HEK293 (cell line): ENCODE measurements around the gene ITPKC.

Experiments
- FEZF1 ChIP-seq: fragments of 450-650 bp; formaldehyde crosslinking; IDR thresholded peaks from 2 replicates; pipeline ENCODE4 v1.5.1; 2016; ENCODE audit warnings: missing biosample characterization, missing genetic modification characterization
- GFI1B ChIP-seq: fragments of 450-650 bp; formaldehyde crosslinking; IDR thresholded peaks from 2 replicates; pipeline ENCODE4 v1.5.1; 2016; ENCODE audit warnings: missing biosample characterization, missing genetic modification characterization
- GLI4 ChIP-seq: fragments of 450-650 bp; formaldehyde crosslinking; IDR thresholded peaks from 2 replicates; pipeline ENCODE4 v1.5.1; 2016; ENCODE audit warnings: missing biosample characterization, missing genetic modification characterization
- GLIS1 ChIP-seq: fragments of 450-650 bp; formaldehyde crosslinking; IDR thresholded peaks from 2 replicates; pipeline ENCODE4 v1.5.1; 2016; ENCODE audit warnings: missing biosample characterization, missing genetic modification characterization
- KLF1 ChIP-seq: fragments of 450-650 bp; formaldehyde crosslinking; IDR thresholded peaks from 2 replicates; pipeline ENCODE4 v1.5.1; 2016; ENCODE audit warnings: missing biosample characterization, missing genetic modification characterization
- KLF17 ChIP-seq: fragments of 450-650 bp; formaldehyde crosslinking; IDR thresholded peaks from 2 replicates; pipeline ENCODE4 v1.5.1; 2016; ENCODE audit warnings: missing biosample characterization, missing genetic modification characterization
- KLF9 ChIP-seq: fragments of 450-650 bp; formaldehyde crosslinking; IDR thresholded peaks from 2 replicates; pipeline ENCODE4 v1.5.1; 2016; ENCODE audit warnings: missing biosample characterization, missing genetic modification characterization, low read depth
- SCRT1 ChIP-seq: fragments of 450-650 bp; formaldehyde crosslinking; IDR thresholded peaks from 2 replicates; pipeline ENCODE4 v1.5.1; 2016; ENCODE audit warnings: missing biosample characterization, missing genetic modification characterization, borderline replicate concordance
- YY1 ChIP-seq: fragments of 450-650 bp; formaldehyde crosslinking; IDR thresholded peaks from 2 replicates; pipeline ENCODE4 v1.5.1; 2018; ENCODE audit warnings: missing biosample characterization, missing genetic modification characterization
- ZBTB17 ChIP-seq: fragments of 450-650 bp; formaldehyde crosslinking; IDR thresholded peaks from 2 replicates; pipeline ENCODE4 v1.5.1; 2016; ENCODE audit warnings: missing biosample characterization, missing genetic modification characterization
- ZBTB44 ChIP-seq: fragments of 450-650 bp; IDR thresholded peaks from 2 replicates; pipeline ENCODE4 v1.5.1; 2018; ENCODE audit warnings: missing biosample characterization, mild to moderate bottlenecking, missing genetic modification characterization
- ZEB2 ChIP-seq: fragments of 450-650 bp; formaldehyde crosslinking; IDR thresholded peaks from 2 replicates; pipeline ENCODE4 v1.5.1; 2016; ENCODE audit warnings: missing biosample characterization, missing genetic modification characterization
- ZNF10 ChIP-seq: fragments of 450-650 bp; formaldehyde crosslinking; IDR thresholded peaks from 2 replicates; pipeline ENCODE4 v1.5.1; 2017; ENCODE audit warnings: missing biosample characterization, missing genetic modification characterization
- ZNF121 ChIP-seq: fragments of 450-650 bp; formaldehyde crosslinking; IDR thresholded peaks from 2 replicates; pipeline ENCODE4 v1.5.1; 2016; ENCODE audit warnings: missing biosample characterization, missing genetic modification characterization
- ZNF132 ChIP-seq: fragments of 450-650 bp; formaldehyde crosslinking; IDR thresholded peaks from 2 replicates; pipeline ENCODE4 v1.5.1; 2017; ENCODE audit warnings: missing biosample characterization, missing genetic modification characterization, borderline replicate concordance
- ZNF18 ChIP-seq: fragments of 450-650 bp; formaldehyde crosslinking; IDR thresholded peaks from 2 replicates; pipeline ENCODE4 v1.5.1; 2016; ENCODE audit warnings: missing biosample characterization, missing genetic modification characterization
- ZNF2 ChIP-seq: fragments of 450-650 bp; formaldehyde crosslinking; IDR thresholded peaks from 2 replicates; pipeline ENCODE4 v1.5.1; 2016; ENCODE audit warnings: missing biosample characterization, missing genetic modification characterization
- ZNF221 ChIP-seq: fragments of 450-650 bp; formaldehyde crosslinking; IDR thresholded peaks from 2 replicates; pipeline ENCODE4 v1.5.1; 2017; ENCODE audit warnings: missing biosample characterization, missing genetic modification characterization, borderline replicate concordance
- ZNF223 ChIP-seq: fragments of 450-650 bp; formaldehyde crosslinking; IDR thresholded peaks from 2 replicates; pipeline ENCODE4 v1.5.1; 2016; ENCODE audit warnings: missing biosample characterization, missing genetic modification characterization
- ZNF341 ChIP-seq: fragments of 450-650 bp; formaldehyde crosslinking; IDR thresholded peaks from 2 replicates; pipeline ENCODE4; 2016; ENCODE audit warnings: low read depth, missing biosample characterization, missing genetic modification characterization
- ZNF391 ChIP-seq: fragments of 450-650 bp; formaldehyde crosslinking; IDR thresholded peaks from 2 replicates; pipeline ENCODE4 v1.5.1; 2016; ENCODE audit warnings: low read depth, missing biosample characterization, missing genetic modification characterization, borderline replicate concordance
- ZNF404 ChIP-seq: fragments of 450-650 bp; formaldehyde crosslinking; IDR thresholded peaks from 2 replicates; pipeline ENCODE4 v1.5.1; 2017; ENCODE audit warnings: missing biosample characterization, missing genetic modification characterization
- ZNF423 ChIP-seq: fragments of 450-650 bp; formaldehyde crosslinking; IDR thresholded peaks from 2 replicates; pipeline ENCODE4 v1.5.1; 2016; ENCODE audit warnings: missing biosample characterization, missing genetic modification characterization
- ZNF521 ChIP-seq: fragments of 450-650 bp; formaldehyde crosslinking; IDR thresholded peaks from 2 replicates; pipeline ENCODE4 v1.5.1; 2017; ENCODE audit warnings: missing biosample characterization, mild to moderate bottlenecking, missing genetic modification characterization
- ZNF530 ChIP-seq: fragments of 450-650 bp; formaldehyde crosslinking; IDR thresholded peaks from 2 replicates; pipeline ENCODE4 v1.5.1; 2016; ENCODE audit warnings: low read depth, missing biosample characterization, missing genetic modification characterization
- ZNF549 ChIP-seq: fragments of 450-650 bp; IDR thresholded peaks from 2 replicates; pipeline ENCODE4 v1.5.1; 2018; ENCODE audit warnings: missing biosample characterization, missing genetic modification characterization, mild to moderate bottlenecking, inconsistent platforms, moderate library complexity
- ZNF561 ChIP-seq: fragments of 450-650 bp; IDR thresholded peaks from 2 replicates; pipeline ENCODE4 v1.5.1; 2018; ENCODE audit warnings: missing biosample characterization, missing genetic modification characterization, borderline replicate concordance
- ZNF623 ChIP-seq: fragments of 450-650 bp; formaldehyde crosslinking; IDR thresholded peaks from 2 replicates; pipeline ENCODE4 v1.5.1; 2016; ENCODE audit warnings: missing biosample characterization, missing genetic modification characterization
- ZNF692 ChIP-seq: fragments of 450-650 bp; formaldehyde crosslinking; IDR thresholded peaks from 2 replicates; pipeline ENCODE4 v1.5.1; 2016; ENCODE audit warnings: missing biosample characterization, missing genetic modification characterization
- ZNF747 ChIP-seq: fragments of 450-650 bp; formaldehyde crosslinking; IDR thresholded peaks from 2 replicates; pipeline ENCODE4 v1.5.1; 2016; ENCODE audit warnings: missing biosample characterization, missing genetic modification characterization
- ZNF76 ChIP-seq: fragments of 450-650 bp; formaldehyde crosslinking; IDR thresholded peaks from 2 replicates; pipeline ENCODE4; 2016; ENCODE audit warnings: low read depth, missing biosample characterization, missing genetic modification characterization, borderline replicate concordance
- TF ChIP-seq, protein P1 (sequence below): sonication (generic); formaldehyde crosslinking; IDR thresholded peaks from 2 replicates; pipeline ENCODE4 v1.8.1; 2022; ENCODE audit warnings: mild to moderate bottlenecking, moderate library complexity, missing genetic modification reagents
- TF ChIP-seq, protein P2 (sequence below): fragments of 450-650 bp; formaldehyde crosslinking; IDR thresholded peaks from 2 replicates; pipeline ENCODE4 v1.5.1; 2016; ENCODE audit warnings: missing biosample characterization, missing genetic modification characterization
- TF ChIP-seq, protein P3 (sequence below): fragments of 450-650 bp; formaldehyde crosslinking; IDR thresholded peaks from 2 replicates; pipeline ENCODE4 v1.5.1; 2016; ENCODE audit warnings: missing biosample characterization, missing genetic modification characterization

ITPKC gene

DNA sequence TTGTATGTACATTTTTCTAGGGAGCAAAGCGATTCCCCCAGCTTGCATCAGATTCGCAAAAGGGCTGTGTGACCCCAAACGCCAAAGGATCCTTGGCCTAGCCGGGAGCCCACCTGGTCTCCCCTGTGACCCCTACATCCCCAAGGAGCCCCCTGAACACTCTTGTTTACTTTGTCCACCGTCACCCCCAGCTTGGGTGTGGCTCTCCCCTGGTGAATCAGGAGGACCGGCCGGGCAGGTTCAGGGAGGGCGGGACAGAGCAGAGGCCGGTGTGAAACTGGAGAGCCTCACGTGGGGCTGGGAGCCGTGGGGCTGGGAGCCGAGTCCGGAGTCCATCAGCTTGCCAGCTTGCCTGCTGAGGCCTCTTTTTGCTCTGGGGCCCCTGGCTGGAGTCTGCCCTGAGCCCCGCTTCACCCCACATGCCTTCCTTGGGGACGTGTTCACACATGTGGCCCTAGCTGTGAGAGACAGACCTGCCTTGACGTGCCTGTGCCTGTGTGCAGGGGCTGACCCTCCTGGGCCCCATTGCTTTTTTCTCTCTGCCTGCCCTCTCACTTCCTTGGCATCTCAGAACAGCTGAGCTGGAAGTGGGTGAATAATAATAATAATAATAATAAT lies 2.0 kb downstream of the ITPKC start (continued):
- TF ChIP-seq, protein P1, sequence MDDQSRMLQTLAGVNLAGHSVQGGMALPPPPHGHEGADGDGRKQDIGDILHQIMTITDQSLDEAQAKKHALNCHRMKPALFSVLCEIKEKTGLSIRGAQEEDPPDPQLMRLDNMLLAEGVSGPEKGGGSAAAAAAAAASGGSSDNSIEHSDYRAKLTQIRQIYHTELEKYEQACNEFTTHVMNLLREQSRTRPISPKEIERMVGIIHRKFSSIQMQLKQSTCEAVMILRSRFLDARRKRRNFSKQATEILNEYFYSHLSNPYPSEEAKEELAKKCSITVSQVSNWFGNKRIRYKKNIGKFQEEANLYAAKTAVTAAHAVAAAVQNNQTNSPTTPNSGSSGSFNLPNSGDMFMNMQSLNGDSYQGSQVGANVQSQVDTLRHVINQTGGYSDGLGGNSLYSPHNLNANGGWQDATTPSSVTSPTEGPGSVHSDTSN (CRISPR knock-in tag), result no peak; the same call in 1 of the 2 replicates
- TF ChIP-seq ZNF404 (tag by site-specific recombination) (no peak), ZNF18 (peak; percentile 72; the same call in 1 of the 2 replicates), ZNF521 (no peak), ZNF623 (no peak), FEZF1 (no peak; the same call in 1 of the 2 replicates), ZNF221 (tag by site-specific recombination) (no peak), ZBTB17 (tag by site-specific recombination) (peak; percentile 51), ZNF121 (tag by site-specific recombination) (no peak), SCRT1 (tag by site-specific recombination) (no peak), ZNF132 (tag by site-specific recombination) (no peak), ZNF692 (tag by site-specific recombination) (peak; percentile 77), ZNF530 (tag by site-specific recombination) (no peak), ZNF341 (tag by site-specific recombination) (no peak), ZNF2 (tag by site-specific recombination) (no peak), GLI4 (tag by site-specific recombination) (no peak), ZBTB44 (tag by site-specific recombination) (no peak), KLF1 (tag by site-specific recombination) (peak; percentile 73), GLIS1 (peak; percentile 81), YY1 (tag by site-specific recombination) (no peak), ZNF747 (tag by site-specific recombination) (no peak), KLF17 (tag by site-specific recombination) (peak; percentile 84; the same call in 1 of the 2 replicates), ZNF76 (tag by site-specific recombination) (peak; percentile 52; the same call in 1 of the 2 replicates), ZEB2 (tag by site-specific recombination) (no peak), ZNF391 (tag by site-specific recombination) (no peak), ZNF223 (tag by site-specific recombination) (no peak), ZNF549 (tag by site-specific recombination) (no peak), ZNF423 (tag by site-specific recombination) (no peak), KLF9 (tag by site-specific recombination) (no peak; the same call in none of the 2 replicates), ZNF561 (tag by site-specific recombination) (0 out of 2 replicates have a peak, but pooled peaks have one; percentile 9), ZNF10 (tag by site-specific recombination) (no peak), GFI1B (no peak)
- TF ChIP-seq, protein P2, sequence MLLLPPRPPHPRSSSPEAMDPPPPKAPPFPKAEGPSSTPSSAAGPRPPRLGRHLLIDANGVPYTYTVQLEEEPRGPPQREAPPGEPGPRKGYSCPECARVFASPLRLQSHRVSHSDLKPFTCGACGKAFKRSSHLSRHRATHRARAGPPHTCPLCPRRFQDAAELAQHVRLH (tag by site-specific recombination), result no peak
- TF ChIP-seq, protein P3, sequence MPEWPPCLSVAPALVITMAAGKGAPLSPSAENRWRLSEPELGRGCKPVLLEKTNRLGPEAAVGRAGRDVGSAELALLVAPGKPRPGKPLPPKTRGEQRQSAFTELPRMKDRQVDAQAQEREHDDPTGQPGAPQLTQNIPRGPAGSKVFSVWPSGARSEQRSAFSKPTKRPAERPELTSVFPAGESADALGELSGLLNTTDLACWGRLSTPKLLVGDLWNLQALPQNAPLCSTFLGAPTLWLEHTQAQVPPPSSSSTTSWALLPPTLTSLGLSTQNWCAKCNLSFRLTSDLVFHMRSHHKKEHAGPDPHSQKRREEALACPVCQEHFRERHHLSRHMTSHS (tag by site-specific recombination), result no peak
